ENCODE results near the gene IMMP2L. TPM values are rescaled to one million over a fixed set of nuclear protein-coding genes. Genes with fewer than 3 reads are reported as not detected.

IMMP2L gene
- polyA plus RNA-seq, 2 of the 4 experiments (the other 2 are of a cell fraction), result 16.1 to 23.8 TPM

DNA sequence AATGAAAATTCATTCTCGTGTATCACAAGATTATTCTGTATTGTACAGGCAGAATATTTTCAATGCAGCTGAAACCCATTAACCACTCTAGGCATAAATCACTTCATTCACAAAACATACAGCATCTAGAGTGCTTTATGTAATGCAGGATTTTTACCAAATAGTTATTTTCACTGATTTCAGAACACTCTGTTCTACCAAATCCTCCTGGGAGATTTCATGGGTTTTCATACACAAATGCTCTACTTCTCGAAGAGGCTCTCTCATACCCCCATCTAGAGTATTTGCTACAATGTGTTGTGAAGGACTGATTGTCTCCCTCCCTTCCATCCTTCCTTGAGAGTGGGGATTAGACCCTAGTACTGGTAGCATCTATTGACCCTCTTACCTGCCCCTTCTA, 680.6 kb downstream of the IMMP2L start:
- H3K4me1 ChIP-seq, result no peaks in the 10 kb centered on the region
- 65% methylated on average over 2 of the region's 2 CpGs for WGBS (ENCODE audit: missing lambda C conversion rate)
- H3K4me3 ChIP-seq, result no peak overlapping the region
- no peak overlapping the region for H3K27ac ChIP-seq
- TF ChIP-seq MAFK (IDR thresholded peaks at IDR 0.05; ENCODE audit: partially characterized antibody), result no peak
- no peak for TF ChIP-seq CBX8 (IDR thresholded peaks at IDR 0.05)
- TF ChIP-seq POLR2A (IDR thresholded peaks at IDR 0.05; ENCODE audit: low read length), result no peak
- no peak for TF ChIP-seq EP300 (IDR thresholded peaks at IDR 0.05)
- TF ChIP-seq CHD2 (IDR thresholded peaks at IDR 0.05; ENCODE audit: low read length, partially characterized antibody), result no peak
- TF ChIP-seq ZC3H11A (IDR thresholded peaks at IDR 0.05), result no peak
- no peak for TF ChIP-seq GATA3 (IDR thresholded peaks at IDR 0.05; ENCODE audit: borderline replicate concordance)
- TF ChIP-seq RCOR1 (IDR thresholded peaks at IDR 0.05; ENCODE audit: low read depth, low read length), result no peak
- TF ChIP-seq CBX2 (IDR thresholded peaks at IDR 0.05; ENCODE audit: borderline replicate concordance, low read depth), result no peak
- TF ChIP-seq ZNF302 (CRISPR knock-in tag; IDR thresholded peaks at IDR 0.05), result no peak
- TF ChIP-seq, protein P1, sequence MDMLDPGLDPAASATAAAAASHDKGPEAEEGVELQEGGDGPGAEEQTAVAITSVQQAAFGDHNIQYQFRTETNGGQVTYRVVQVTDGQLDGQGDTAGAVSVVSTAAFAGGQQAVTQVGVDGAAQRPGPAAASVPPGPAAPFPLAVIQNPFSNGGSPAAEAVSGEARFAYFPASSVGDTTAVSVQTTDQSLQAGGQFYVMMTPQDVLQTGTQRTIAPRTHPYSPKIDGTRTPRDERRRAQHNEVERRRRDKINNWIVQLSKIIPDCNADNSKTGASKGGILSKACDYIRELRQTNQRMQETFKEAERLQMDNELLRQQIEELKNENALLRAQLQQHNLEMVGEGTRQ (IDR thresholded peaks at IDR 0.05), result no peak
- TF ChIP-seq, protein P2, sequence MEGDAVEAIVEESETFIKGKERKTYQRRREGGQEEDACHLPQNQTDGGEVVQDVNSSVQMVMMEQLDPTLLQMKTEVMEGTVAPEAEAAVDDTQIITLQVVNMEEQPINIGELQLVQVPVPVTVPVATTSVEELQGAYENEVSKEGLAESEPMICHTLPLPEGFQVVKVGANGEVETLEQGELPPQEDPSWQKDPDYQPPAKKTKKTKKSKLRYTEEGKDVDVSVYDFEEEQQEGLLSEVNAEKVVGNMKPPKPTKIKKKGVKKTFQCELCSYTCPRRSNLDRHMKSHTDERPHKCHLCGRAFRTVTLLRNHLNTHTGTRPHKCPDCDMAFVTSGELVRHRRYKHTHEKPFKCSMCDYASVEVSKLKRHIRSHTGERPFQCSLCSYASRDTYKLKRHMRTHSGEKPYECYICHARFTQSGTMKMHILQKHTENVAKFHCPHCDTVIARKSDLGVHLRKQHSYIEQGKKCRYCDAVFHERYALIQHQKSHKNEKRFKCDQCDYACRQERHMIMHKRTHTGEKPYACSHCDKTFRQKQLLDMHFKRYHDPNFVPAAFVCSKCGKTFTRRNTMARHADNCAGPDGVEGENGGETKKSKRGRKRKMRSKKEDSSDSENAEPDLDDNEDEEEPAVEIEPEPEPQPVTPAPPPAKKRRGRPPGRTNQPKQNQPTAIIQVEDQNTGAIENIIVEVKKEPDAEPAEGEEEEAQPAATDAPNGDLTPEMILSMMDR (IDR thresholded peaks at IDR 0.05), result no peak
- no peaks in the 10 kb centered on the region for H3K9me3 ChIP-seq
- CTCF ChIA-PET, result no interaction called here
- ATAC-seq, result no peak
- no peak for FAIRE-seq
- POLR2A ChIA-PET, result no interaction called here
- DNase-seq (ENCODE audit: low read depth in 1 of 2, low spot score in 1 of 2), result no peak
- H3K4me2 ChIP-seq, result no peak overlapping the region

DNA sequence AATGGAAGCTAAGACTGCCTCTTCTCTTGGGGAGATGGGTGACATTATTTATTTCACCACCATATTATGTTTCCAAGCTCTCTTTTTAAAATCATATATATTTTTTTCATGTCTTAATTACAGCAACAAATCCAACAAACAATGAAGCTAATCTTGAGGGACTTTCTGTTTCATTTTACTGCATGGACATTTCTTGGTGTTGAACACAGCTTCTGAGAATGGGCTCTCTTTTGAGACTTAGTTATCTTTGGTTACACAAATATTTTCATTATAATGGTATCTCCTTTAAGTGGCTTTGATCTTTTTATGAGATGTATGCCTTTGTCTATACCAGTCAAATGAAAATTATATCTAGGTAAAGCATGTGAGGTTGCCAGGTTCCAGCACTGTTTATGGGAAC, 681.3 kb downstream of the IMMP2L start:
- DNase-seq (ENCODE audit: low read depth in 1 of 2, low spot score in 1 of 2) (no peak), ATAC-seq (no peak), FAIRE-seq (no peak)
- Histone ChIP-seq H3K4me1 (no peaks in the 10 kb centered on the region), H3K4me2 (no peak overlapping the region), H3K27ac (no peak overlapping the region), H3K9me3 (no peaks in the 10 kb centered on the region), H3K4me3 (no peak overlapping the region)
- POLR2A ChIA-PET, result no interaction called here
- TF ChIP-seq RARB (CRISPR knock-in tag; IDR thresholded peaks at IDR 0.05) (no peak), EHMT2 (IDR thresholded peaks at IDR 0.05; ENCODE audit: low read depth) (no peak), ZFP36 (IDR thresholded peaks at IDR 0.05; ENCODE audit: borderline replicate concordance, partially characterized antibody) (no peak), POLR2A (IDR thresholded peaks at IDR 0.05; ENCODE audit: low read length) (no peak), FOSL2 (IDR thresholded peaks at IDR 0.05) (no peak), FOSL2 (CRISPR knock-in tag; IDR thresholded peaks at IDR 0.05) (no peak), HOXA7 (CRISPR knock-in tag; IDR thresholded peaks at IDR 0.05) (no peak), MAZ (IDR thresholded peaks at IDR 0.05; ENCODE audit: borderline replicate concordance, low read depth, low read length) (no peak), KDM1A (IDR thresholded peaks at IDR 0.05; ENCODE audit: low read depth) (no peak), JUN (IDR thresholded peaks at IDR 0.05) (no peak), RNF2 (IDR thresholded peaks at IDR 0.05; ENCODE audit: borderline replicate concordance, low read depth) (no peak), GATA3 (IDR thresholded peaks at IDR 0.05; ENCODE audit: borderline replicate concordance) (no peak), HEYL (CRISPR knock-in tag; IDR thresholded peaks at IDR 0.05) (no peak), CEBPB (IDR thresholded peaks at IDR 0.05) (no peak), RFX5 (IDR thresholded peaks at IDR 0.05) (no peak), CHD4 (IDR thresholded peaks at IDR 0.05; ENCODE audit: borderline replicate concordance) (no peak), EP300 (IDR thresholded peaks at IDR 0.05) (no peak)
- TF ChIP-seq, protein P3, sequence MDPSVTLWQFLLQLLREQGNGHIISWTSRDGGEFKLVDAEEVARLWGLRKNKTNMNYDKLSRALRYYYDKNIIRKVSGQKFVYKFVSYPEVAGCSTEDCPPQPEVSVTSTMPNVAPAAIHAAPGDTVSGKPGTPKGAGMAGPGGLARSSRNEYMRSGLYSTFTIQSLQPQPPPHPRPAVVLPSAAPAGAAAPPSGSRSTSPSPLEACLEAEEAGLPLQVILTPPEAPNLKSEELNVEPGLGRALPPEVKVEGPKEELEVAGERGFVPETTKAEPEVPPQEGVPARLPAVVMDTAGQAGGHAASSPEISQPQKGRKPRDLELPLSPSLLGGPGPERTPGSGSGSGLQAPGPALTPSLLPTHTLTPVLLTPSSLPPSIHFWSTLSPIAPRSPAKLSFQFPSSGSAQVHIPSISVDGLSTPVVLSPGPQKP (IDR thresholded peaks at IDR 0.05; ENCODE audit: low read depth, low read length), result no peak
- TF ChIP-seq, protein P4, sequence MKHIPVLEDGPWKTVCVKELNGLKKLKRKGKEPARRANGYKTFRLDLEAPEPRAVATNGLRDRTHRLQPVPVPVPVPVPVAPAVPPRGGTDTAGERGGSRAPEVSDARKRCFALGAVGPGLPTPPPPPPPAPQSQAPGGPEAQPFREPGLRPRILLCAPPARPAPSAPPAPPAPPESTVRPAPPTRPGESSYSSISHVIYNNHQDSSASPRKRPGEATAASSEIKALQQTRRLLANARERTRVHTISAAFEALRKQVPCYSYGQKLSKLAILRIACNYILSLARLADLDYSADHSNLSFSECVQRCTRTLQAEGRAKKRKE (CRISPR knock-in tag; IDR thresholded peaks at IDR 0.05; ENCODE audit: low read depth), result no peak
- TF ChIP-seq, protein P5, sequence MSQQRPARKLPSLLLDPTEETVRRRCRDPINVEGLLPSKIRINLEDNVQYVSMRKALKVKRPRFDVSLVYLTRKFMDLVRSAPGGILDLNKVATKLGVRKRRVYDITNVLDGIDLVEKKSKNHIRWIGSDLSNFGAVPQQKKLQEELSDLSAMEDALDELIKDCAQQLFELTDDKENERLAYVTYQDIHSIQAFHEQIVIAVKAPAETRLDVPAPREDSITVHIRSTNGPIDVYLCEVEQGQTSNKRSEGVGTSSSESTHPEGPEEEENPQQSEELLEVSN (IDR thresholded peaks at IDR 0.05; ENCODE audit: borderline replicate concordance, low read depth), result no peak
- TF ChIP-seq, protein P6, sequence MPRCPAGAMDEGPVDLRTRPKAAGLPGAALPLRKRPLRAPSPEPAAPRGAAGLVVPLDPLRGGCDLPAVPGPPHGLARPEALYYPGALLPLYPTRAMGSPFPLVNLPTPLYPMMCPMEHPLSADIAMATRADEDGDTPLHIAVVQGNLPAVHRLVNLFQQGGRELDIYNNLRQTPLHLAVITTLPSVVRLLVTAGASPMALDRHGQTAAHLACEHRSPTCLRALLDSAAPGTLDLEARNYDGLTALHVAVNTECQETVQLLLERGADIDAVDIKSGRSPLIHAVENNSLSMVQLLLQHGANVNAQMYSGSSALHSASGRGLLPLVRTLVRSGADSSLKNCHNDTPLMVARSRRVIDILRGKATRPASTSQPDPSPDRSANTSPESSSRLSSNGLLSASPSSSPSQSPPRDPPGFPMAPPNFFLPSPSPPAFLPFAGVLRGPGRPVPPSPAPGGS (IDR thresholded peaks at IDR 0.05), result no peak
- CTCF ChIA-PET, result no interaction called here

Data from A549 (cell line).